NCI-H2029 treated with DMSO at 0.1 percent for 48 hours (cell line): ENCODE measurements around the gene TRIM58.

Experiments
- DNase-seq: peaks from one replicate; lab custom pipeline; 2025; lab: John Stamatoyannopoulos, UW

TRIM58 gene

GRCh38 chr1:247884797-247885413 is 27.9 kb downstream of the TRIM58 start:
- DNase-seq = no peak

- DNase-seq = no peak
Measured at GRCh38 chr1:247895163-247895637, 38.2 kb downstream of the TRIM58 start, which contains the start of gene OR2W3. Gene OR2W3 (plus strand): TSS chr1:247895587. CDS start chr1:247895587, 0 bp downstream.

GRCh38 chr1:247895976-247896375 is 39.0 kb downstream of the TRIM58 start:
- no peak for DNase-seq

GRCh38 chr1:247904122-247904521 is 47.1 kb downstream of the TRIM58 start:
- DNase-seq = no peak

DNA sequence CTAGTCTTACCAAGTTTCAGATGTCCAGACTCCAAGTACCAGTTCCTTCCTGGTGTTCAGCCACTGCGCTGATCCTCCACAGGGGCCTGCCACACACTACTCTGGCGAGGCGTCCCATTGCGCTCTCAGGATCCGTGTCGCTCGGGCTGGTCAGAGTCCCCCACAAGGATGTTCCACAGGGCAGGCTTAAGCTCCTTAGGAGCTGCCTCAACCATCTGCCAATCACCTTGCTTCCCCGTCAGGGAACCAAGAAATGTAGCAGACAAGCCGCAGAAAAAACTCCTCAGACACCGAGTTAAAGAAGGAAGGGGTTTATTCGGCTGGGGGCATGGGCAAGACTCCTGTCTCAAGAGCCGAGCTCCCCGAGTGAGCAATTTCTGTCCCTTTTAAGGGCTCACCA is 48.2 kb downstream of the TRIM58 start:
- DNase-seq = no peak

DNA sequence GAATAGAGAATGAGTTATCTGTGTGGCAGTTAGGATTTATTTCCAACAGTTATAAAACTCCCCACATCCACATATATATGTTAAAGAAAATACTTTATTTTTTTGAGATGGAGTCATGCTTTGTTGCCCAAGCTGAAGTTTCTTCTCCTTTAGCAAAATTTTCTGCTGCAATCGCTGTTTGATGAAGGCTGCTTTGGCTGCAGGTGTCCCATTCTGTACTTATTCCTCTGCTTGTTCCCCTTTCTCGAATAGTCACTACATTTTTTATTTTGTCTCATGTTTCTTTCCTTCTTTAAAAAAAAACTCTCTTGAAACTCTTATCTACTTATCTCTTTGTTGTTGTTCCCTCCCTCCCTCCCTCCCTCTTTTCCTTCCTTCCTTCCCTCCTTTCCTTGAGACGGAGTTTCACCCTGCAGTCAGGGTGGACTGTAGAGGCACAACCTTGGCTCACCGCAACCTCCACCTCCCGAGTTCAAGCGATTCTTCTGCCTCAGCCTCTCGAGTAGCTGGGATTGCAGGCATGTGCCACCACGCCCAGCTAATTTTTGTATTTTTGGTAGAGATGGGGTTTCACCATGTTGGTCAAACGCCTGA is 49.0 kb downstream of the TRIM58 start:
- no peak for DNase-seq

DNA sequence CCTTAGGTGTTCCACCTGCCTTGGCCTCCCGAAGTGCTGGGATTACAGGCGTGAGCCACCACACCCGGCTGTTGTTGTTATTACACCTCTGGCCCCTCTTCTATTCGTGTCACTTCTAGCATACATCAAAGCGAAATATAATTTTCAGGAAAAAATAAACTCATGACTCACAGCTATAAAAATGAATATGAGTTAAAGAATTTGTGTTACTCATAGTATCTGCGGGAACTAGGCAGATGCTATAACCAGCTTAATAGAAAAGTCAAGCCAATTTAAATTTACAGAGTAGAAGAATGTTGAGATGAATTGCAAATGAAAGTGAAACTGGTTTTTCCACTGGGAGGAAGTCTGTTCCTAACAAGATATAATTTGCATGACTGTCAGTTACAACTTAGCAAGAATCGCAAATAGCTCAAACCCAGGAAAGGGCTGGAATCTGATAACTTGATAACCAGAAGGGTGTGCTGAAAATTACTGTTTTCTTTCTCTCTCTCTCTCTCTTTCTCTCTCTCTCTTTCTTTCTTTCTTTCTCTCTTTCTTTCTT is 49.6 kb downstream of the TRIM58 start:
- no peak for DNase-seq

DNA sequence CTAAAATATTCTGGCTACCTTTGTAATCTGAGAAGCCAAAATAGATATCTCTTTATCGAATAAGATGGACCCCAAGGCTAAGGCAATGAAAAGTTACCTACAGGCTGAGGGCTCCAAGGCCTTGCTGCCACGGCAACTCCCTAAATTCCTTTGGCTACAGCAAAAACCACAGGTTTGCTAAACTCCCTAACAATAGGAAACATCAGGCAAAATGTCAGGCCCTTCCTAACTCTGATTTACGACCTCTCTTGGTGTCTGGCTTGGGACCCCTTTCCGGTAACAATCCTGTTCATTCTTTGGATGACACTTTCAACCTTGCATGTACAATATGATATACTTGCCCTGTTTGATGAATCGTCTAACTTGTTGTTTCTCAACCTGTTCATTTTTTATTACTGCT is 51.8 kb downstream of the TRIM58 start:
- DNase-seq = no peak

GRCh38 chr1:247913786-247914185 is 56.8 kb downstream of the TRIM58 start:
- no peak for DNase-seq

GRCh38 chr1:247914941-247915662 is 58.1 kb downstream of the TRIM58 start:
- no peak for DNase-seq

- no peak for DNase-seq
Measured at GRCh38 chr1:247919952-247920351, 63.0 kb downstream of the TRIM58 start, which contains the start of gene OR2T8. Gene OR2T8 (plus strand): TSS chr1:247920252. CDS start chr1:247921018, 766 bp downstream.

- no peak for DNase-seq
Measured at GRCh38 chr1:247923941-247924340, 67.0 kb downstream of the TRIM58 start.

- DNase-seq = no peak
Measured at GRCh38 chr1:247924868-247925267, 67.9 kb downstream of the TRIM58 start, which contains the start of gene OR2AJ1. Gene OR2AJ1 (plus strand): TSS chr1:247924889. CDS start chr1:247933769, 8,880 bp downstream.
